ENCODE results near the gene BMPR1A. TPM values are rescaled to one million over a fixed set of nuclear protein-coding genes. Genes with fewer than 3 reads are reported as not detected.

Gene BMPR1A
- polyA plus RNA-seq, 3 donors: 0.25 to 0.67 (median 0.61) TPM

- no peak for TF ChIP-seq CTCF (IDR thresholded peaks at IDR 0.05)
- WGBS (ENCODE audit: insufficient coverage): no CpG with 5 or more reads among the region's 4 CpGs
- no peak overlapping the region for H3K9ac ChIP-seq (ENCODE audit: insufficient read depth, low read length, poor library complexity, severe bottlenecking)
- no peaks in the 10 kb centered on the region for H3K79me2 ChIP-seq (ENCODE audit: insufficient read depth, low read length)
- H2AFZ ChIP-seq (ENCODE audit: insufficient read depth, low read depth, low read length, poor library complexity, severe bottlenecking): no peak overlapping the region
- H4K20me1 ChIP-seq (ENCODE audit: insufficient read depth, low read length): no peaks in the 10 kb centered on the region
- Mint-ChIP-seq H3K36me3 (no peaks in the 10 kb centered on the region), H3K9me3 (peaks cover 3 to 11% (median 5%) of the 10 kb centered on the region in 7 donors), H3K27me3 (ENCODE audit: low read depth in 3 of 3) (peaks cover 0 to 4% (median 0%) of the 10 kb centered on the region in 3 donors), H3K27ac (no peak overlapping the region), H3K4me1 (no peaks in the 10 kb centered on the region), H3K4me3 (no peak overlapping the region)
- H3K27ac ChIP-seq (ENCODE audit: low read depth in 1 of 2, low read length in 2 of 2): no peak overlapping the region
- no peaks in the 10 kb centered on the region for H3K4me1 ChIP-seq (ENCODE audit: control insufficient read depth in 1 of 2, insufficient read depth in 2 of 2, low read length in 2 of 2)
- H3K27me3 ChIP-seq (ENCODE audit: control insufficient read depth in 2 of 2, insufficient read depth in 2 of 2, low read length in 2 of 2): no peaks in the 10 kb centered on the region
- H3K36me3 ChIP-seq (replicated peaks in 1 of 2; ENCODE audit: control insufficient read depth in 1 of 2, insufficient read depth in 2 of 2, low read length in 2 of 2): no peaks in the 10 kb centered on the region
- H3K4me2 ChIP-seq (replicated peaks; ENCODE audit: extremely low read depth, low read length, poor library complexity, severe bottlenecking): no peak overlapping the region
- DNase-seq: no peak
- H3K9me3 ChIP-seq (replicated peaks in 1 of 2; ENCODE audit: control insufficient read depth in 1 of 2, insufficient read depth in 1 of 2, low read length in 2 of 2): peaks cover 0 to 3% of the 10 kb centered on the region in 2 donors
- no peak overlapping the region for H3K4me3 ChIP-seq (replicated peaks in 1 of 3; ENCODE audit: low read depth in 2 of 3, low read length in 3 of 3)
- intact Hi-C loops (cut with micrococcal nuclease): no loop called here
Measured at GRCh38 chr10:86849181-86849894, 92.9 kb downstream of the BMPR1A start.

- Histone ChIP-seq H3K36me3 (replicated peaks in 1 of 2; ENCODE audit: control insufficient read depth in 1 of 2, insufficient read depth in 2 of 2, low read length in 2 of 2) (no peaks in the 10 kb centered on the region), H3K4me2 (replicated peaks; ENCODE audit: extremely low read depth, low read length, poor library complexity, severe bottlenecking) (no peak overlapping the region), H3K9ac (ENCODE audit: insufficient read depth, low read length, poor library complexity, severe bottlenecking) (no peak overlapping the region), H4K20me1 (ENCODE audit: insufficient read depth, low read length) (no peaks in the 10 kb centered on the region), H3K27me3 (ENCODE audit: control insufficient read depth in 2 of 2, insufficient read depth in 2 of 2, low read length in 2 of 2) (no peaks in the 10 kb centered on the region), H3K4me3 (replicated peaks in 1 of 3; ENCODE audit: low read depth in 2 of 3, low read length in 3 of 3) (no peak overlapping the region), H2AFZ (ENCODE audit: insufficient read depth, low read depth, low read length, poor library complexity, severe bottlenecking) (no peak overlapping the region), H3K9me3 (replicated peaks in 1 of 2; ENCODE audit: control insufficient read depth in 1 of 2, insufficient read depth in 1 of 2, low read length in 2 of 2) (peaks cover 0 to 3% of the 10 kb centered on the region in 2 donors), H3K79me2 (ENCODE audit: insufficient read depth, low read length) (no peaks in the 10 kb centered on the region), H3K27ac (ENCODE audit: low read depth in 1 of 2, low read length in 2 of 2) (no peak overlapping the region), H3K4me1 (ENCODE audit: control insufficient read depth in 1 of 2, insufficient read depth in 2 of 2, low read length in 2 of 2) (no peaks in the 10 kb centered on the region)
- H3K4me3 Mint-ChIP-seq: no peak overlapping the region
- intact Hi-C loops (cut with micrococcal nuclease): no loop called here
- H3K4me1 Mint-ChIP-seq: no peaks in the 10 kb centered on the region
- peaks cover 0 to 2% (median 2%) of the 10 kb centered on the region in 3 donors for H3K27me3 Mint-ChIP-seq (ENCODE audit: low read depth in 3 of 3)
- H3K9me3 Mint-ChIP-seq: peaks cover 3 to 12% (median 5%) of the 10 kb centered on the region in 7 donors
- no peak for TF ChIP-seq CTCF (IDR thresholded peaks at IDR 0.05)
- no CpG with 5 or more reads among the region's 1 CpG for WGBS (ENCODE audit: insufficient coverage)
- DNase-seq: no peak
- H3K36me3 Mint-ChIP-seq: no peaks in the 10 kb centered on the region
- no peak overlapping the region for H3K27ac Mint-ChIP-seq
Measured at GRCh38 chr10:86850481-86850880, 94.1 kb downstream of the BMPR1A start.

All from CD14-positive monocyte (primary cell).